Activated effector memory CD4-positive, alpha-beta T cell treated with anti-CD3 and anti-CD28 coated beads, Interleukin-2, amount 50 U/mL, for 16 hours (primary cell): Measurements from ENCODE around the gene PPP1CC.
A peak's percentile ranks its signal among the peaks of the same experiment; 100 is the strongest.
"Not testable (repeated sequence)": the region's sequence is repeated elsewhere in the genome, so short reads cannot be mapped to it uniquely, and the experiment has no call there.

ENCODE experiments used
- DNase-seq: peaks from one replicate; pipeline ENCODE4 v3.0.0-alpha.2; 2020

PPP1CC gene

GRCh38 chr12:110742718-110743570 lies at the start of gene PPP1CC:
Gene PPP1CC (minus strand): TSS chr12:110742891. CDS start chr12:110742707, 184 bp downstream.
- peak; percentile 96 for DNase-seq

DNA sequence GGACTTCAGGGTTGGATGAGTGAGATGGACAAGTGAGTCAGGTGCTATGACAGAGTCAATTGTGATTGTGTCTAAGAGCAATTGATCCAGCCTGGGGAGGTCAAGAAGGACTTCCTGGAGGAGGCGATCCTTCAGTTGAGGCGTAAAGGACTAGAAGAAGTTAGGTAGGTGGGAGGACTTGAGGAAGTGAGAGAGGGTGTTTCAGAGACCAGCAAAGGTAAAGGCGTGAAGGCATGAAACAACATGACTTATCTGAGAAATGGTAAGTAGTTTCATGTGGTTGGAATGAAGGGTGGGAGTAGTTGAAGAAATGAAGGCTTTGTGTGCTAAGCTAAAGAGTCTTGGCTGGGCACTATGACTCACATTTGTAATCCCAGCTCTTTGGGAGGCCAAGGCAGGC lies 48.9 kb upstream of the PPP1CC start:
- no peak for DNase-seq

- DNase-seq = no peak
Measured at GRCh38 chr12:110790301-110790700, 47.6 kb upstream of the PPP1CC start.

- DNase-seq = no peak
Measured at GRCh38 chr12:110786012-110786411, 43.3 kb upstream of the PPP1CC start.

- DNase-seq = no peak
Measured at GRCh38 chr12:110785240-110785639, 42.5 kb upstream of the PPP1CC start.

DNA sequence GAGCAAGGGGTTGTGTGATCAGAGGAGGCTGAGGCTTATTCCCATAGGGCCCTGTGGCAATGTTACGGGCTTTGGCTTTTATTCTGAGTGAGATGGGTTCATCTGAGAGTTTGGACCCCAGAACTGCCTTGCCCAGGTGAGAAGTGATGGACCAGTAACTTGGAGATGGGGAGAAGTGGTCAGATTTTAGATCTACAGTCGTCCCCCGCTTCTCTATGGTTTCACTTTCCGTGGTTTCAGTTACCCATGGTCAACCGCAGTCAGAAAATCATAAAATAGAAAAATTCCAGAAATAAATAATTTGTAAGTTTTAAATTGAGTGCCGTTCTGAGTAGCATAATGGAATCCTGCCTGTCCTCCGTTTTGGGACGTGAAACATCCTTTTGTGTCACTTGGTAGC lies 40.2 kb upstream of the PPP1CC start:
- DNase-seq = no peak

DNA sequence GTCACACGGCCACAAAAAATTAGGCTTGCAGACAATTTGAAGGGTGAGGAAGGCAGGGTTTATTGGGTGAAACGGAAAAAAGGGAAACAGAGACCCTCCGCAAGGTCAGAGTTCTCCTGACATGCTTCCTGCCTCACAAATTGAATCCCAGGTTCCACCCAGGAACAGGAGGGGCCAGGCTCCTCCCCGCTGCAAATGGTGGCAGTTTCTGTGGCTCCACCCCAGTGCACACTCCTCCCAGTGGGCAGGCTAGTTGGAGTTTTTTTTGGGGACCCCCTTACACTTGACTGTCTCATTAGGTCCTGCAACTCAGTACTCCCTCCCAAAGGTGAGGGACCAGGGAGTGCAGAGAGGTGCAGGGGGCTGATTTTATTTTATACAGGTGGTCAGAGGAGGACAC lies 39.4 kb upstream of the PPP1CC start:
- DNase-seq = no peak

- DNase-seq = peak; percentile 81
Measured at GRCh38 chr12:110780448-110780847, 37.8 kb upstream of the PPP1CC start.

DNA sequence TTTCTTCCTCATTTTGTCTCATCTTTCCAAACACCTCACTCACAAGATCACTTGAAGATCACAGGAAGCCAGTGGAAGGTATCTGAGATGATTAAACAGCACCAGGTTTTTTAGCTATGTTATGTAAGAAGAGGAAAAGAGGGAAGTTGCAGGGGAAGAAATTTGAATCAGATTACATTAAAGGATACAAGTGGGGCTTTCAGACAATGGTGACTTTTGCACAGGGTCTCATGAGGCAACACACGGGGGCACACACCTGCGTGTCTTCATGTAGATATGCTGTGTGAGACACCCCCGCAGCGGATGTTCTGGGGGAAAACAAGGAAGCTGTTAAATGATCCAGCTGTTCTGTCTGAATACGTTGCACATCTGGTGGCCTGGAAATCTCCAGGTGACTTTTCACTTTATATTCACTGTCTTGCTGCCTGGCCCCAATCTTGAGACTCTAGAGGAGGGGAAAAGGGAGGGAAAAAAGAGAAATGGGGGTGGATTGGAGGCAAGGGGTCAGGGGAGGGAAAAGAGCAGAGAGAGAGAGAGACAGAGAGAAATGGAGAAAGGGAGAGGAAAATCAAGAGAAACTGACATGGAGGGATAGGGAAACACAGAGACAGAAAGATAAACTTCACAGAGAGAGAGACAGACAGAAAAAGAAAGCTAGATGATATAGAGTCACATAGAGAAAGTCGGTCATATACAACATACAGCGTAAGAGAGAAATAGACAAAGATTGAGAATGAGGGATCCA lies 36.3 kb upstream of the PPP1CC start:
- no peak for DNase-seq

DNA sequence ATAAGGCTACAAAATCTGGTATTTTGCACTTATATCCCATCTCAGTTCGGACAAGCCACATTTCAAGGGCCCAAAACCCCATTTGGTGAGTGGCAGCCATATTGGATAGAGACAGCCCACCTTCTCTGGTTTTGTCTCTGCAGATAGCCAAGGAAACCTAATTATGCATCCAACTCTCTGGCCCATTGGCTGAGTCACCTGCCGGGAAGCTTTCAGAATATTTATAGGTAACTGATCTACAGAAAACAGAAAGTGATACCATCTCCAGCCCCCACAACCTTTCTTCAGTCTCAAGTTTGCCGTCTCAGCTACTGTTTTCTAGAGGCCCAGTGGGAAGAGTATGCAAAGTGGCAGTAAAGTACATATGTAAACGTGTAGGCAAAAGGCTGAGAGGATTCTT lies 33.7 kb upstream of the PPP1CC start:
- DNase-seq = peak; percentile 82

DNA sequence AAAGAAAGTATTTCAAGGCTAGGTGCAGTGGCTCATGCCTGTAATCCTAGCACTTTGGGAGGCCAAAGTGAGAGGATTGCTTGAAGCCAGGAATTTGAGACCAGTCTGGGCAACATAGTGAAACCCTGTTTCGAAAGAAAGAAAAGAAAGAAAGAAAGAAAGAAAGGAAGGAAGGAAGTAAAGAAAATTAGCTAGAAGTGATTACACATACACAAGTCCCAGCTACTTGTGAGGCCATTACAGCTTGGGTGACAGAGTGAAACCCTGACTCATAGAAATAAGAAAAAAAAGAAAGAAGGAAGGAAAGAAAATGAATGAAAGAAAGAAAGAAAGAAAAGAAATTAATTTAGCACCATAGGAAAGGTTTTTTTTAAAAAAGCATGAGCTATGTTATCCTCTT lies 33.3 kb upstream of the PPP1CC start:
- no peak for DNase-seq

DNA sequence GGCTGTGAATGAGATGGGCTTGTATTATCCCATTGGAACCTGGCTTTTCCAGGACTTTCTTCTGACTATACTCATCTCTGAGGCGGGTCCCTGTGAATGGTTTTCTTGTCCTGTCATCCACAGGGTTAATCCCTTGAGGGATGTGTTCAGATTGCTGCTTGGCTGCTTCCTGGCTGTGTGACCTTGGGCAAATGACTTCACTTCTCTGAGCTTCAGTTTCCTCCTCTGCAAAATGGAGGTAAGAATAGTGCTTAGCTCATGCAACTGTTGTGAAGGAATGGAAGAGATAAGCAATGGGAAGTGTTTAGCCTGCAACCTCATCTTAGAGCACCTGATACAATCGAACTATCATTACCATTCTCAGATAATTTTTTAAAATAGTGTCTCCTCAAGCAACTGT lies 32.1 kb upstream of the PPP1CC start:
- no peak for DNase-seq

- no peak for DNase-seq
Measured at GRCh38 chr12:110768960-110769359, 26.3 kb upstream of the PPP1CC start.

GRCh38 chr12:110767863-110768262 lies 25.2 kb upstream of the PPP1CC start:
- DNase-seq = no peak

- DNase-seq = no peak
Measured at GRCh38 chr12:110766311-110767154, 23.8 kb upstream of the PPP1CC start.

DNA sequence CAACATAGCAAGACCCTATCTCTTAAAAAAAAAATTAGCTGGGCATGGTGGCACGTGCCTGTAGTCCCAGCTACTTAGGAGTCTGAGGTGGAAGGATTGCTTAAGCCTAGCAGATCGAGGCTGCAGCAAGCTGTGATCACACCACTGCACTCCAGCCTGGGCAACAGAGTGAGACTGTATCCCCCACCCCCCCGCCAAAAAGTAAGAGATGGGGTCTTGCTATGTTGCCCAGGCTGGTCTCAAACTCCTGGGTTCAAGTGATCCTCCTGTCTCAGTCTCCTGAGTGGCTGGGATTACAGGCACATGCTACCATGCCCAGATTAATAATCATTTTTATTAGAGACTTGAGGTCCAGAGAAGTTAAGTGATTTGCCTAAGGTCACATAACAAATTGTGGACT lies 22.9 kb upstream of the PPP1CC start:
- DNase-seq = not testable (repeated sequence)

DNA sequence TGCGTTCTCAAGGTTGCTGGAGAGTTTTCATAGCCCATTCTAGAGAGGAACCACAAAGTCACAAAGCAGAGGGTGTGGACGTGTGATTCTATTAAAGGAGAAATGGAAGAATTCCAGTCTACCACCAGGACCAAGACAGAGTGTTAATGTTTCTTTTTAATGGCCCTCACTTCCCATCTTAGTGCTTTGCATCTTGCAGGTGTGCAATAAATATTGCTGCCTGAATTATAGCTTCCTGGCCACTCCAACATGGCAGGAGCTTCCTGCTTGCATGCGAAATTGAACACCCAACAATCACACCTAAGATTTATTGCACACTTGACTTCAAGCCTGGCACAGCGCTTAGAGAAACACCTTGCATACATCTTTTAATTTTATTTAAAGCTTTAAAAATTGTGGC lies 22.4 kb upstream of the PPP1CC start:
- DNase-seq = no peak

- DNase-seq = no peak
Measured at GRCh38 chr12:110763583-110763982, 20.9 kb upstream of the PPP1CC start.

DNA sequence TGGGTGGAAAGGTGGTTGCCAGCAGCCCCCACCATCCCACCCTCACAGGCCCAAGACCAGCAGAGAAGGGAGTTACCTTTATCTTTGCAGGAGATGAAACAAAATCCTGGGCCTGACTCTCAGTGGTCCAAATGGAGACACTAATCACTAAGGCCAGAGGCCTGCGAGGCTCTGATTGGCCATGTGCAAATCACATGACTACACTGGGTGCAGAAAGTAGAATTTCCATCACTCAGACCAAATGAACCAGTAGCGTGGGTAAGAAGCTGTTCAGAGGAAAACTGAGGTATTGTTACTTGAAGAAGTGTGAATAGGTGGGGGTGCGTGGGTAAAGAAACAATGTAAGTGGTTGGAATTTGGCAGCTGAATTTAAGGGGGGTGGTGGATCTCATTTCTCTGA lies 20.2 kb upstream of the PPP1CC start:
- DNase-seq = no peak

GRCh38 chr12:110760204-110760609 lies 17.5 kb upstream of the PPP1CC start:
- DNase-seq = no peak

- DNase-seq = no peak
Measured at GRCh38 chr12:110758922-110759321, 16.2 kb upstream of the PPP1CC start.

GRCh38 chr12:110756611-110757010 lies 13.9 kb upstream of the PPP1CC start:
- no peak for DNase-seq

GRCh38 chr12:110754101-110754793 lies 11.6 kb upstream of the PPP1CC start:
- no peak for DNase-seq
